HFF-Myc (cell line): ENCODE data around the gene KRT85.
A peak's percentile ranks its signal among the peaks of the same experiment; 100 is the strongest.

ENCODE experiments used
- DNase-seq: peaks from one replicate; pipeline ENCODE4 v3.0.0-alpha.2; 2011; ENCODE audit warnings: low read depth; ENCODE audit errors: extremely low read depth
- H3K4me3 ChIP-seq: replicated peaks from 2 replicates; pipeline ENCODE4 v1.5.1; 2011; ENCODE audit warnings: low read depth, mild to moderate bottlenecking, control low read depth, low read length
- TF ChIP-seq, protein P1 (sequence below): IDR thresholded peaks from 2 replicates; pipeline ENCODE4 v1.5.1; 2012; ENCODE audit warnings: mild to moderate bottlenecking, low read depth, low read length, control low read depth; ENCODE audit errors: missing control alignments

KRT85 gene

DNA sequence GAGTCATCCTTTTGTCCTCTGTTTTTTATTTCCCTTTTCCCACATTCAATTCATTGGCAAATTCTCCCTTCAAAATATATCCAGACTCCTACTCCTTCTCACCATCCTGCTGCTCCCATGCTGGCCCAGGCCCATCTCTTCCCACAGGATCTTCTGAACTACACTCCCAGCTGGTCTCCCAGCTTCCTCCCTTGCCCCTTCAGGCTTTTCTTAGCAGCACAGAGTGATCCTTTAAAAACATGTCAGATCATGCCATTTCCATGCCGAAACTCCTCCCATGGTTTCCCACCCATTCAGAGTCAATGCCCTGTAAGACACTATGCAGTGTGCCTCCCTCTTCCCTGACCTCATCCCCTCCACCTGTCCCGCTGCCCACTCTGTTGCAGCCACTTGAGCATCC lies 20.6 kb upstream of the KRT85 start:
- TF ChIP-seq, protein P1, sequence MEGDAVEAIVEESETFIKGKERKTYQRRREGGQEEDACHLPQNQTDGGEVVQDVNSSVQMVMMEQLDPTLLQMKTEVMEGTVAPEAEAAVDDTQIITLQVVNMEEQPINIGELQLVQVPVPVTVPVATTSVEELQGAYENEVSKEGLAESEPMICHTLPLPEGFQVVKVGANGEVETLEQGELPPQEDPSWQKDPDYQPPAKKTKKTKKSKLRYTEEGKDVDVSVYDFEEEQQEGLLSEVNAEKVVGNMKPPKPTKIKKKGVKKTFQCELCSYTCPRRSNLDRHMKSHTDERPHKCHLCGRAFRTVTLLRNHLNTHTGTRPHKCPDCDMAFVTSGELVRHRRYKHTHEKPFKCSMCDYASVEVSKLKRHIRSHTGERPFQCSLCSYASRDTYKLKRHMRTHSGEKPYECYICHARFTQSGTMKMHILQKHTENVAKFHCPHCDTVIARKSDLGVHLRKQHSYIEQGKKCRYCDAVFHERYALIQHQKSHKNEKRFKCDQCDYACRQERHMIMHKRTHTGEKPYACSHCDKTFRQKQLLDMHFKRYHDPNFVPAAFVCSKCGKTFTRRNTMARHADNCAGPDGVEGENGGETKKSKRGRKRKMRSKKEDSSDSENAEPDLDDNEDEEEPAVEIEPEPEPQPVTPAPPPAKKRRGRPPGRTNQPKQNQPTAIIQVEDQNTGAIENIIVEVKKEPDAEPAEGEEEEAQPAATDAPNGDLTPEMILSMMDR = no peak
- DNase-seq = no peak
- no peak overlapping the region for H3K4me3 ChIP-seq

- H3K4me3 ChIP-seq = no peak within 1 kb of the TSS
- DNase-seq = no peak
- TF ChIP-seq, protein P1 = no peak
These were observed 18.0 kb upstream of the KRT85 start, which contains the start of gene KRT84 for GRCh38 chr12:52385226-52385702. KRT84 (minus strand) TSS chr12:52385652; CDS start chr12:52385585, 67 bp downstream.

DNA sequence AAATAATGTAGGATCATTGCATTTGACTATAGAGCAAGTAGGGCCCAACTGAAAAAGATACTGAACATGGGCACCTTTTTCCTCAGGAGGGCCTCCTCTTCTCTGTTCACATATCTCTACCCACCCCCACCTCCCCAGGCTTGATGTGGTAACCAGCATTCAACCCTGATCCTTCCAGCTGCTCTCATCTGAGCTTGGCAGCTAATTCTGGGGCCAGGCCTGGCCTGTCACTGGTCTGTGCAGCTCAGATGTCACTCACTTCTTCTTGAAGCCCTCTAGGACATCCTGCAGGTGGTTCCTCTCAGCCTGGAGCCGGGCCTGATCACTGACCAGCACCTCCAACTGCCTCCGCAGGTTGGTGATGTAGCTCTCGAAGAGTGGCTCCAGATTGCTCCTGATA lies 16.1 kb upstream of the KRT85 start:
- TF ChIP-seq, protein P1 = no peak
- no peak for DNase-seq
- no peak overlapping the region for H3K4me3 ChIP-seq

GRCh38 chr12:52382854-52383253 lies 15.6 kb upstream of the KRT85 start:
- TF ChIP-seq, protein P1 = no peak
- DNase-seq = no peak
- no peak overlapping the region for H3K4me3 ChIP-seq

DNA sequence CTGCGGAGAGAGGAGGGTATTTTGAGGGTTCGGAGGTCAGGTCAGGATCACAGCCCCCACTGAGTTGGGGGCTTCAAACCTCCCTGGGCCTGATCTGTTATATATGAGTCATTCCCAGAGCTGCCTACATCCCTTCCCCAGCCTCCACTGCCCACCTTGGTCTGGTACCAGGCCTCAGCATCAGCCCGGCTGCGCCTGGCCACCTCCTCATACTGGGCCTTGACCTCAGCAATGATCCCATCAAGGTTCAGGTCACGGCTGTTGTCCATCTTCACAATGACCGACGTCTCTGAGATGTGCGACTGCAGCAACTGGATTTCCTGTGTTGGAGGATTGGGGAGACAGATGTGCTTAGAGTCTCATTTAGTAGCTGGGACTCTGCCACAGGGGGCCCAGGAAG lies 13.9 kb upstream of the KRT85 start:
- no peak overlapping the region for H3K4me3 ChIP-seq
- DNase-seq = no peak
- TF ChIP-seq, protein P1 = no peak

DNA sequence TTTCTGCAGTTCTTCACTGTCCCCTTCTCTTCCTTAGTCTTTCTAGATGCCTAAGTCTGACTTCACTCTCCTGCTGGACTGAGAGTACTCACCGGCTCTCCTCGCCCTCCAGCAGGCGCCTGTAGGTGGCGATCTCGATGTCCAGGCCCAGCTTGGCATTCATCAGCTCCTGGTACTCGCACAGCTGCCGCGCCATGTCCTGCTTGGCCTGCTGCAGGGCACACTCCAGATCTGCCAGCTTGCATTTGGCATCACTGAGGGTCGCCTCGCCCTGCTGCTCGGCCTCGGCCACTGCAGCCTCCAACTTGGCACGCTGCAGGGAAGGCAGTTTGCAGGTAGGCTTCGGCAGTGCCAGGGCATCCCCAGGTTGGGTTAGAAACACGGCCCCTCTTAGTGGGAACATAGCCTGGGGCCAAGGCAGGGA lies 13.0 kb upstream of the KRT85 start:
- DNase-seq = no peak
- TF ChIP-seq, protein P1 = peak; percentile 72
- H3K4me3 ChIP-seq = no peak overlapping the region

DNA sequence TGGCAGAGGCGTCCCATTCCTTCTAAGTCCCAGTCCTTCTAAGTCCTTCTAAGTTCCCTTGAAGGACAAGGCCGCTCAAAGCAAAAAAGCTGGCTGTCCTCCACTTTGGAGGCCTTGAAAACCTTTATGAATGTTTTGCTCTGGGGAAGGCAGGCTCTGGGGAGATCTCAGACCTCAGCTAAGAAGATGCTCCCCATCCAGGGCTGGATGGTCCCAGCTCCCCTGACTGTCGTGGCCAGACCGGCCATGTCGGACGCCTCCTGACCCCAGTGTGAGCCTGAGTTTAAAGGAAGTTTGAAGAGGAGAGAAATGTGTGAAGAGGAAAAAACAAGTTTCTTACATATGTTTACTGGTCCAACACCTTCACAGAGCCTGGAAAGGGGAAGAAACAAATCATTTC lies 12.3 kb upstream of the KRT85 start:
- DNase-seq = no peak
- TF ChIP-seq, protein P1 = no peak
- no peak overlapping the region for H3K4me3 ChIP-seq
